GM21576 (cell line): ENCODE data around the gene KRTAP12-1.
"Not testable (repeated sequence)": the region's sequence is repeated elsewhere in the genome, so short reads cannot be mapped to it uniquely, and the experiment has no call there.

ENCODE experiments used
- ATAC-seq: cut with Tn5 transposase; IDR thresholded peaks from one replicate; pipeline ENCODE4 v1.9.1; 2021; ENCODE audit warnings: mild to moderate bottlenecking, moderate library complexity; ENCODE audit not compliant: unreplicated experiment

Gene KRTAP12-1

GRCh38 chr21:44670642-44671432 lies 11.1 kb downstream of the KRTAP12-1 start:
- no peak for ATAC-seq

- no peak for ATAC-seq
Observed at GRCh38 chr21:44667612-44668011, 14.4 kb downstream of the KRTAP12-1 start.

DNA sequence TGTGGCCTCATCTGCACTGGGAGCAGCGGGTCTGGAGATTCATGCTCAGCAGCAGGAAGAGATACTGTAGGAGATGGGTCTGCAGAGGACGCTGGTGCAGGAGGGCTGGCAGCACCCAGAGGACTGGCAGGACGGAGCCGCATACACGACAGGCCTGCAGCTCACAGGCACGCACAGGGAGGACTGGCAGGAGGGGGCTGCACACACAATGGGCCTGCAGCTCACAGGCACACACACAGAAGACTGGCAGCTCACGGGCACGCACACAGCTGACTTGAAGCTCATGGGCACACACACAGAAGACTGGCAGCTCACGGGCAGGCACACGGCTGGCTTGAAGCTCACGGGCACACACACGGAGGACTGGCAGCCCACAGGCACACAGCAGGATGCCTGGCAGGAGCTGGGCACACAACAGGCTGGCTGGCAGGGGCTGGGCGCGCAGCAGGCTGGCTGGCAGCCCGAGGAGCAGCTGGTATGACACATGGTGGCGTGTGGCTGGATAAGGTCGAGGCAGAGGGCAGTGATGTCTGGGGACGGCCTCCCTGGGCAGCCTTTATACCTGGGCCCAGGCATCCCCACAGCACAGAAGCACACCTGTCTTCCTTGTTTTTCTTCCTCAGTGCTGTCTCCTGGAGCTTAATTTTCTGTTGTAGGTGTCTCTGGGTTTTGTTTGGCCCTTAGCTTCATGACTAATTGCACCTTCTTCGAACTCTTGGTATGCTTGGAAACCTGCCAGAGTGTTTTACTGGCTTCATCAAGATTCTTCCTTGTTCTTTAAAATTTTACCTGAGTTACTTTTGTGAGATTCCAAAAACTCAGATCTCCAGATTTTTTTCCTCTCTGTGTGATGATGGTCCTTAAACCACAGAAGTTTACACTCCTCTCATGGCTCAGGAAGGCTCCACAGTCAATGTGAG lies 15.3 kb downstream of the KRTAP12-1 start, which contains the start of gene KRTAP12-2:
Gene KRTAP12-2, minus strand, starts transcription at position 527 of the 920 bp plus-strand sequence. Its CDS starts 41 bp downstream, at position 486.
- ATAC-seq: no peak

- no peak for ATAC-seq
Observed at GRCh38 chr21:44664691-44665090, 17.3 kb downstream of the KRTAP12-1 start.

GRCh38 chr21:44661567-44661966 lies 20.4 kb downstream of the KRTAP12-1 start:
- not testable (repeated sequence) for ATAC-seq

DNA sequence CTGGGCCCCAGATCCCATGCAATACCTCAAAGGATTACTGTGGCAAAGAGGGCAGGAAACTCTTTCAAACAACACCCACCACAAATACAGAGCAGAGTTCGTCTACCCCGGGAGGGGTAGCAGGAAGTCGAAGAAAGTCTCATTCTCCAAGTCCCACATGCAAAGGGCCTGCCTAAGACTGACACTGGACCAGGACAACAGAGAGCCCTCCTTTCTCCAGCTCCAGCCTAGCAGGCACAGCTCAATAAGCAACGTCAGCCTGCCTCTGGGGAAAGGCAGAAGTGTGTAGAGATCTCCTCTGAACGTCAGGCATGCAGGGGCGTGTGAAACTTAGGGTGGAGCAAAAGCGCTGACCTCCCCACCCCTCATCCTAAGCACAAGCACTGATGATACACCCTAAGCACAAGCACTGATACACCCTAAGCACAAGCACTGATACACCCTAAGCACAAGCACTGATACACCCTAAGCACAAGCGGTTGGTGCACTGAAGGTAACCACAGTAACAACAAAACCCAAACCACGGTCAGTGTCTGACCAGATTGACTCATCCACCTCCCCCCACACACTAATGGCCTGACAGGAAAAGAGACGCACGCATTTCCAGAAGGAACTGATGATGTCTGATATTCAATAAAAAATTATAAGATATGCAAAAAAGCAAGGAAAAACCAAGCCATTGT lies 22.9 kb downstream of the KRTAP12-1 start:
- no peak for ATAC-seq

- no peak for ATAC-seq
Observed at GRCh38 chr21:44658541-44658910, 23.4 kb downstream of the KRTAP12-1 start.

DNA sequence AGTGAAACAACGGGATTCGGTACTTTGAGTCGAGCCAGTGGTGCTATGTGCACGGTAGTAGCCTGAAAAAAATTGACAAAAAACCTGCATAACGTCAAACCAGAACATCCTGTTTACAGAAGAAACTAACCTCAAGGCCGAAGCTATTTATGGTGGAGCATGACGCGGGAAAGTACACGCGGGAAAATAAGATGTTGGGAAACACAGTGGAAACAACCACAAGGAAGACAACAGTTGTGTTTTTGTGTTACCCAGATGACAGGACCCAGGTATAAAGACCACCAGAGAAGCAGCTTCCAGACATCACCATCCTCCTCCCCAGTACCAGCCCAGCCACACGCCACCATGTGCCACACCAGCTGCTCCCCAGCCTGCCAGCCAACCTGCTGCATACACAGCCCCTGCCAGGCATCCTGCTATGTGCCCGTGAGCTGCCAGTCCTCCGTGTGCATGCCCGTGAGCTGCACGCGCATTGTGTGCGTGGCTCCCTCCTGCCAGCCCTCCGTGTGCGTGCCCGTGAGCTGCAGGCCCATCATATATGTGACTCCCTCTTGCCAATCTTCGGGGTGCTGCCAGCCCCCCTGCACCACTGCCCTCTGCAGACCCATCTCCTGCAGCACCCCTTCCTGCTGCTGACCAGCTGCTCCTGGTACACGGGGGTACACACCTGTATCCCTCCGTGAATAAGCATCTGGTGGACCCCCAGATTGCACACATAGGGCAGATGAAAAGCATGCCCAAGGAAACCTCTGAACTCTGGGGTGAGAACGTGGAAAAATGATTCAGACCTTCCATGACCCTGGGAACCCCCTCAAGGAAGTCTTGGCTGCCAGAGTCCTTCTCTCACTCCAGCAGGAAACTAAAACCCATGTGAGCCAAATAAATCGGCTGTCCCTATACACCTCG lies 24.1 kb downstream of the KRTAP12-1 start, which contains the start of gene KRTAP12-3:
Gene KRTAP12-3, plus strand, starts transcription at position 298 of the 906 bp plus-strand sequence. Its CDS starts 48 bp downstream, at position 346.
- ATAC-seq: no peak

DNA sequence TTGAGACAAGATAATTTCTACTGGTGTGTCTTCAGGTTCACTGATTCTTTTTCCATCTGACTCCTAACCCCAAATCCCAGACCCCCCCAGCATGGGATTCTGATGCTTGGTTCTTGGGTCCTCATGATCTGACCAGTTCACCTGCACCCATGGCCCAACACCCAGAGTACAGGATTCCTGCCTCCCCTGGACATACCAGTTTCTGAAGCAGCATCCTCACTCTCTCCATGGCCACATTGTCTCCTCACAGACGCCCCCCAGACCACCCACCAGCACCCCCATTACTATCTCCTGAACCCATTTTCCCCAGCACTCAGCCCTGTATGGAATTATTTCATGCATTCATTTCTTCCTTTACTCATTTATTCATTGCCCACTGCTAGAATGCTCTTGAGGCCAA lies 25.1 kb downstream of the KRTAP12-1 start:
- ATAC-seq: no peak

- no peak for ATAC-seq
Observed at GRCh38 chr21:44654576-44655175, 27.3 kb downstream of the KRTAP12-1 start, which contains the start of gene KRTAP12-4. TSS of gene KRTAP12-4 (minus strand) at chr21:44654659. CDS start at chr21:44654614, 45 bp downstream.

- ATAC-seq: no peak
Observed at GRCh38 chr21:44653656-44654575, 28.0 kb downstream of the KRTAP12-1 start.

DNA sequence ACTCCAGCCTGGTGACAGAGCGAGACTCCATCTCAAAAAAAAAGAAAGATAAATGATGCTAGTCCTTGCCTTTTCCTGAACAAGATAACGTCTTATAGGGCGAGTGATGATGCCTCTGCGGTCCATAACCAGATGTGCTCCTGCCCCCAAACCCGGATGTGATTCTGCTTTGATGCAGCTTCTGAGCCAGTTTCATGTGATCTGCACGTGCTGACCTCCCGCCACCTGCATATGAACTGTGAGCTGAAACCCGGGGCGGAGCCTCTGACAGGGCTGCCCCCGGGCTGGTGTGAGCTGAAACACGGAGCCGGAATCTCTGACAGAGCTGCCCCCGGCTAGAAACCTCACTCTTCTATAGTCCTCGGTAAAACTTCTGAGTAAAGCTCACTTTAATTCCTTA lies 28.8 kb downstream of the KRTAP12-1 start:
- ATAC-seq: no peak

GRCh38 chr21:44650973-44651675 lies 30.8 kb downstream of the KRTAP12-1 start:
- no peak for ATAC-seq

DNA sequence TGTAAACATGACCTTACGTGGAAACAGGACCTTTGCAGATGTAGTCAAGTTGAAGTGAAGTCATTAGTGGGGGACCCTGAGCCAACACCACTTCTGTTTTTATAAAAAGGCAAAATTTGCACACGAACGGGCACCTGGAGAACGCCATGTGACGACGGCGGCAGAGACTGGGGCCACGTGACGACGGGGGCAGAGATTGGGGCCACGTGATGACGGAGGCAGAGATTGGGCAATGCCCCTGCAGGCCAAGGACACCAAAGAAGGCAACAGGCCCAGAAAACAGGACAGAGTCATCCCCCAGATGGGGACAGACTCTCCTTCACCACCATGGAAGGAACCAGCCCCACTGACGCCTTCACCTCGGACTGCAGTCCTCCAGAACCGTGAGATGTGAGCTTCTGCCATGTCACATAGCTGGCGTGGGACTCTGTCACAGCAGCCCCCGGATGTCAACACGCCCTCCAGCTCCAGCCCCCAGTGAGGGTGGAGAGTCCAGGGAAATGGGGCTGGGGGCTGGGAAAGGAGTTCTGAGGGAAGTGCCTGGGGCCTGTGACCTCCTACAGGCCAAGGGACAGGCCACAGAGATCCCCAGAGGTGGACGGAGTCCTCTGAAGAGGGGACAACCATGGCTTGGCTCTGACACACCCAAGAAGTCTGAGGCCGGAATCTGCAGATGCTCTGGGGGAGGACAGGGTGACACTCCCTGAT lies 31.5 kb downstream of the KRTAP12-1 start:
- ATAC-seq: no peak

GRCh38 chr21:44649521-44650100 lies 32.4 kb downstream of the KRTAP12-1 start:
- ATAC-seq: no peak

- ATAC-seq: no peak
Observed at GRCh38 chr21:44648557-44649311, 33.2 kb downstream of the KRTAP12-1 start.
